Transverse colon (tissue), 4 donors: ENCODE results near the gene FGD5. TPM values are rescaled to one million over a fixed set of nuclear protein-coding genes. Genes with fewer than 3 reads are reported as not detected.
A peak's percentile ranks its signal among the peaks of the same experiment; 100 is the strongest.

Source experiments
- DNase-seq: peaks from one replicate; pipeline ENCODE4 v3.0.0-alpha.2; 2019
- H3K27ac ChIP-seq, 4 donors: fragments of 200-600 bp; sonication (generic); 2 replicates each; pipeline ENCODE4 v1.5.1; 2016 to 2018; ENCODE audit warnings: inconsistent platforms in 4 of 4
- H3K27me3 ChIP-seq: fragments of 200-600 bp; sonication (generic); 2 replicates; pipeline ENCODE4 v1.5.1; 2017; ENCODE audit warnings: inconsistent platforms
- H3K36me3 ChIP-seq, 4 donors: fragments of 200-600 bp; sonication (generic); 2 replicates each; pipeline ENCODE4 v1.5.1; 2017 to 2019; ENCODE audit warnings: inconsistent platforms in 4 of 4
- H3K4me1 ChIP-seq, 4 donors: fragments of 200-600 bp; sonication (generic); 2 replicates each; pipeline ENCODE4 v1.5.1; 2017 to 2020; ENCODE audit warnings: inconsistent platforms in 4 of 4
- H3K4me3 ChIP-seq, 4 donors: fragments of 200-600 bp; sonication (generic); 1 replicate in 1 of 4; 2 replicates in 3 of 4; pipeline versions ENCODE4 v1.5.1 to v1.6.1; 2017 to 2019; ENCODE audit warnings: inconsistent platforms in 4 of 4
- H3K9me3 ChIP-seq, 2 donors: fragments of 200-600 bp; sonication (generic); 2 replicates each; pipeline ENCODE4 v1.5.1; 2017 to 2019; ENCODE audit warnings: inconsistent platforms in 2 of 2
- EP300 ChIP-seq: sonication (generic); formaldehyde crosslinking; IDR thresholded peaks from one replicate; pipeline ENCODE4 v1.6.1; 2017; ENCODE audit warnings: antibody characterized with exemption, low read depth
- POLR2A ChIP-seq: fragments of 450-650 bp; IDR thresholded peaks from one replicate; pipeline ENCODE4 v1.6.1; 2016; ENCODE audit warnings: antibody characterized with exemption, mild to moderate bottlenecking, moderate library complexity
- POLR2AphosphoS5 ChIP-seq, 3 donors: sonication (generic); formaldehyde crosslinking; IDR thresholded peaks; one replicate each; pipeline ENCODE4 v1.6.1; 2016; ENCODE audit warnings: antibody characterized with exemption in 3 of 3
- WGBS, 2 donors: methylation state at CpG; one replicate each; pipeline ENCODE4 v1.1.5; 2018; ENCODE audit warnings: low coverage in 1 of 2; 5-methylcytosine and 5-hydroxymethylcytosine counted together
- in situ Hi-C, 4 donors: fragments of 200-750 bp; cut with MboI; loops; one replicate each; pipeline versions ENCODE4 v1.15.0 to v1.15.1; 2017; ENCODE audit warnings: low sequenced_read_pairs in 3 of 4, low pct_ligation_motif_present in 1 of 4, low pct_unique_long_range_greater_than_20kb in 1 of 4
- intact Hi-C: fragments of 100-400 bp; cut with DNase I; formaldehyde crosslinking; loops from one replicate; pipeline ENCODE4 v1.15.1; 2023; ENCODE audit warnings: low total_unique reads
- total RNA-seq, 4 donors: library from RNA; depleted of rRNA; stranded (reverse); fragments of >200 nt; gene quantifications; one replicate each; pipeline ENCODE4 v1.1.0, GENCODE V29; 2016
- TF ChIP-seq, protein P1 (sequence below), 5 experiments: fragments of 200-600 bp in 3 of 5; fragments of 450-650 bp in 2 of 5; sonication (generic) in 3 of 5; IDR thresholded peaks; 1 replicate in 2 of 5; 2 replicates in 3 of 5; pipeline ENCODE4 v1.5.1; 2016 to 2017; ENCODE audit warnings: antibody characterized with exemption in 5 of 5, inconsistent platforms in 3 of 5, mild to moderate bottlenecking in 2 of 5, moderate library complexity in 1 of 5

The FGD5 gene
- total RNA-seq, 4 donors from 2014 or later, result 5.6 to 15.9 (median 10.2) TPM

- H3K4me1 ChIP-seq, result no peaks in the 10 kb centered on the region
- DNase-seq, result no peak
- no peak overlapping the region for H3K27ac ChIP-seq
- no peaks in the 10 kb centered on the region for H3K36me3 ChIP-seq
- TF ChIP-seq, protein P1, sequence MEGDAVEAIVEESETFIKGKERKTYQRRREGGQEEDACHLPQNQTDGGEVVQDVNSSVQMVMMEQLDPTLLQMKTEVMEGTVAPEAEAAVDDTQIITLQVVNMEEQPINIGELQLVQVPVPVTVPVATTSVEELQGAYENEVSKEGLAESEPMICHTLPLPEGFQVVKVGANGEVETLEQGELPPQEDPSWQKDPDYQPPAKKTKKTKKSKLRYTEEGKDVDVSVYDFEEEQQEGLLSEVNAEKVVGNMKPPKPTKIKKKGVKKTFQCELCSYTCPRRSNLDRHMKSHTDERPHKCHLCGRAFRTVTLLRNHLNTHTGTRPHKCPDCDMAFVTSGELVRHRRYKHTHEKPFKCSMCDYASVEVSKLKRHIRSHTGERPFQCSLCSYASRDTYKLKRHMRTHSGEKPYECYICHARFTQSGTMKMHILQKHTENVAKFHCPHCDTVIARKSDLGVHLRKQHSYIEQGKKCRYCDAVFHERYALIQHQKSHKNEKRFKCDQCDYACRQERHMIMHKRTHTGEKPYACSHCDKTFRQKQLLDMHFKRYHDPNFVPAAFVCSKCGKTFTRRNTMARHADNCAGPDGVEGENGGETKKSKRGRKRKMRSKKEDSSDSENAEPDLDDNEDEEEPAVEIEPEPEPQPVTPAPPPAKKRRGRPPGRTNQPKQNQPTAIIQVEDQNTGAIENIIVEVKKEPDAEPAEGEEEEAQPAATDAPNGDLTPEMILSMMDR (IDR thresholded peaks at IDR 0.05), result peak in 3 of 5 experiments; percentile 24 to 46 (median 34)
- TF ChIP-seq EP300, result no peak
- 65 to 70% methylated on average over 3 of the region's 3 CpGs for WGBS, 2 donors
- no peak overlapping the region for H3K4me3 ChIP-seq
- H3K27me3 ChIP-seq, result no peaks in the 10 kb centered on the region
- in situ Hi-C loops (no loop called here), intact Hi-C loops (no loop called here)
- H3K9me3 ChIP-seq, result no peaks in the 10 kb centered on the region
These were observed 38.7 kb downstream of the FGD5 start for GRCh38 chr3:14857506-14857905.

- Histone ChIP-seq H3K36me3 (no peaks in the 10 kb centered on the region), H3K27ac (no peak overlapping the region), H3K27me3 (no peaks in the 10 kb centered on the region), H3K9me3 (no peaks in the 10 kb centered on the region), H3K4me3 (no peak overlapping the region), H3K4me1 (no peaks in the 10 kb centered on the region)
- no peak for TF ChIP-seq EP300
- TF ChIP-seq, protein P1 (IDR thresholded peaks at IDR 0.05), result no peak
- TF ChIP-seq POLR2AphosphoS5 (IDR thresholded peaks at IDR 0.05), result no peak
- WGBS, 2 donors, result 100% methylated on average over 1 of the region's 1 CpG
- intact Hi-C loops, result no loop called here
- in situ Hi-C loops, result no loop called here
- no peak for DNase-seq
These were observed 39.3 kb downstream of the FGD5 start for GRCh38 chr3:14858105-14858504.

DNA sequence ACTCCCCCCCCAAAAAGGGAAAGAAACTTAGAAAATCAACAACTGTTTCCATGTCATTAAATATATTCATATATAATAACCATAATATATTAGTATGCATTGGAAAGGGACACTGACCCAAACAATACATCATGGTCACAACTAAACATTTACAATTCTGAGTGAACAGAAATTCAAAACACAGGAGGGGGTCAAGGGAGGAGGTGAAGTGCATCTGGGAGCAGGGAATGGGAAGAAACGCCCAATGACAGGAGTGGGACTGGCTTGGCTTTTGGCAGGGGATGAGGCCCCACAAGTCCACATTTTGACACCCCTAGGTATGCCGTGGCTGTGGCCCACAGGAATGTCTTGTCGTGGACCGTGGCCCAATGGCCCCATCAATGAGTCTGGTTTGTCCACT, 41.1 kb downstream of the FGD5 start:
- in situ Hi-C loops, result no loop called here
- Histone ChIP-seq H3K9me3 (no peaks in the 10 kb centered on the region), H3K4me3 (no peak overlapping the region), H3K27ac (no peak overlapping the region), H3K4me1 (no peaks in the 10 kb centered on the region), H3K27me3 (no peaks in the 10 kb centered on the region), H3K36me3 (no peaks in the 10 kb centered on the region)
- no peak for TF ChIP-seq EP300
- TF ChIP-seq, protein P1 (IDR thresholded peaks at IDR 0.05), result no peak
- TF ChIP-seq POLR2A, result no peak
- TF ChIP-seq POLR2AphosphoS5 (IDR thresholded peaks at IDR 0.05), result no peak
- intact Hi-C loops, result no loop called here
- no peak for DNase-seq
- WGBS, 2 donors, result 75% methylated on average over 4 of the region's 4 CpGs; no CpG with 5 or more reads in 1 of the 2 donors

DNA sequence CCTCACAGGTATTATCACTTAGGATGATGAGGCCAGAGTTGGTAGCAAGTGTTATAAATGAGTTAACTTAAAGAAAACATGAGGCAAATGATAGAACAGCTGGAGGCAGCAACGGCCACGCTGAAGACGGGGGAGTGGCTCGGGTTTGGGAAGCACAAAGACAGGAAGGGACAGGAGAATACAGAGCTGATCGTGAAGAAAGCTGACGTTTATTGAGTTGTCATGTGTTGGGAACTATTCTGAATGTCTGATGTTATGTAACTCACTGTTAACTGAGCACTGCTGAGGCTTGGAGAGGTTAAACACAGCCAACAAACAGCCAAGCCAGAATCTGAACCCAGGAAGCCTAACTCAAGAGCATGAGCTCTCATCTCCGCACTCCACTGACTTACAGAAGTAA, 42.3 kb downstream of the FGD5 start:
- in situ Hi-C loops (no loop called here), intact Hi-C loops (no loop called here)
- DNase-seq, result no peak
- Histone ChIP-seq H3K27ac (peak overlapping the region in 1 of 4 donors; percentile 5), H3K9me3 (no peaks in the 10 kb centered on the region), H3K4me1 (no peaks in the 10 kb centered on the region), H3K4me3 (no peak overlapping the region), H3K27me3 (no peaks in the 10 kb centered on the region), H3K36me3 (no peaks in the 10 kb centered on the region)
- 34 to 39% methylated on average over 7 of the region's 7 CpGs for WGBS, 2 donors
- TF ChIP-seq, protein P1 (IDR thresholded peaks at IDR 0.05), result no peak
- TF ChIP-seq EP300 (no peak), POLR2AphosphoS5 (IDR thresholded peaks at IDR 0.05) (no peak), POLR2A (no peak)
